ENCODE results near the gene FSCB. TPM values are rescaled to one million over a fixed set of nuclear protein-coding genes. Genes with fewer than 3 reads are reported as not detected.

Gene FSCB, protein sequence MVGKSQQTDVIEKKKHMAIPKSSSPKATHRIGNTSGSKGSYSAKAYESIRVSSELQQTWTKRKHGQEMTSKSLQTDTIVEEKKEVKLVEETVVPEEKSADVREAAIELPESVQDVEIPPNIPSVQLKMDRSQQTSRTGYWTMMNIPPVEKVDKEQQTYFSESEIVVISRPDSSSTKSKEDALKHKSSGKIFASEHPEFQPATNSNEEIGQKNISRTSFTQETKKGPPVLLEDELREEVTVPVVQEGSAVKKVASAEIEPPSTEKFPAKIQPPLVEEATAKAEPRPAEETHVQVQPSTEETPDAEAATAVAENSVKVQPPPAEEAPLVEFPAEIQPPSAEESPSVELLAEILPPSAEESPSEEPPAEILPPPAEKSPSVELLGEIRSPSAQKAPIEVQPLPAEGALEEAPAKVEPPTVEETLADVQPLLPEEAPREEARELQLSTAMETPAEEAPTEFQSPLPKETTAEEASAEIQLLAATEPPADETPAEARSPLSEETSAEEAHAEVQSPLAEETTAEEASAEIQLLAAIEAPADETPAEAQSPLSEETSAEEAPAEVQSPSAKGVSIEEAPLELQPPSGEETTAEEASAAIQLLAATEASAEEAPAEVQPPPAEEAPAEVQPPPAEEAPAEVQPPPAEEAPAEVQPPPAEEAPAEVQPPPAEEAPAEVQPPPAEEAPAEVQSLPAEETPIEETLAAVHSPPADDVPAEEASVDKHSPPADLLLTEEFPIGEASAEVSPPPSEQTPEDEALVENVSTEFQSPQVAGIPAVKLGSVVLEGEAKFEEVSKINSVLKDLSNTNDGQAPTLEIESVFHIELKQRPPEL
- total RNA-seq (under 1 TPM in 1 of 5 donors, not detected in 4; 0.18 TPM), polyA plus RNA-seq (not detected)
- long read RNA-seq, donor 1 = 0 reads
- long read RNA-seq, donor 2 = 0 reads
- long read RNA-seq, donor 3 = 0 reads
- long read RNA-seq, donor 4 = 0 reads
- long read RNA-seq, donor 5 = 0 reads
- long read RNA-seq, donor 6 = 0 reads
- long read RNA-seq, donor 7 = 0 reads
- long read RNA-seq, donor 8 = 0 reads
- long read RNA-seq, donor 9 = 0 reads
- long read RNA-seq, donor 10 = 0 reads

DNA sequence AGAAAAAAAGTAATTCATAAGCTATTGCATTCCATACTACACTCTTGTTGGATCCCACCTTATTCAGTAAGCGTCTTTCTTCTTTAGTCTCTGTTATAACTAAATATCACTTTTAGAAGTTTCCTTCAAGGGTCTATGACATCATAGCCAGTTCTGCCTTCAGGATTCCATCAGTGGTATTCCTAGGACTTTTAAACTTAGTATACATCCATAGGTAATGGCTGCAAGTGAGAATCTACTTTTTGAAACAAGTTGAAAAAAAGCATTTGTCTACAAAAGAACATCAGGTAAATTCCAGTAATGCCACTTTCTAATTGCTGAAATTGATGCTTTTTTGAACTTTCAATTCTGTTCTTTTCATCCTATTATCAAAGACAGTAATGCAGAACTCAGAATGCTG is at the start of gene FSCB:
FSCB (minus strand) TSS at position 101 of the 400 bp plus-strand sequence. CDS start 296 bp downstream, outside the sequence.
- Histone ChIP-seq H3K27me3 (no peaks in the 10 kb centered on the region), H3K9me3 (peaks cover 0 to 12% (median 4%) of the 10 kb centered on the region in 4 donors), H3K4me1 (no peaks in the 10 kb centered on the region), H3K36me3 (no peaks in the 10 kb centered on the region), H3K4me3 (no peak within 1 kb of the TSS), H3K27ac (no peak within 1 kb of the TSS)
- intact Hi-C loops (cut with DNase I; ENCODE audit: low total_unique reads) = no loop called here
- WGBS, 5 donors = 90 to 97% (median 90%) methylated on average over 1 of the region's 1 CpG
- no peak for DNase-seq
- TF ChIP-seq EP300 (IDR thresholded peaks at IDR 0.05) = no peak
- no peak for TF ChIP-seq POLR2A (IDR thresholded peaks at IDR 0.05)
- TF ChIP-seq POLR2AphosphoS5 (IDR thresholded peaks at IDR 0.05) = no peak
- TF ChIP-seq, protein P1, sequence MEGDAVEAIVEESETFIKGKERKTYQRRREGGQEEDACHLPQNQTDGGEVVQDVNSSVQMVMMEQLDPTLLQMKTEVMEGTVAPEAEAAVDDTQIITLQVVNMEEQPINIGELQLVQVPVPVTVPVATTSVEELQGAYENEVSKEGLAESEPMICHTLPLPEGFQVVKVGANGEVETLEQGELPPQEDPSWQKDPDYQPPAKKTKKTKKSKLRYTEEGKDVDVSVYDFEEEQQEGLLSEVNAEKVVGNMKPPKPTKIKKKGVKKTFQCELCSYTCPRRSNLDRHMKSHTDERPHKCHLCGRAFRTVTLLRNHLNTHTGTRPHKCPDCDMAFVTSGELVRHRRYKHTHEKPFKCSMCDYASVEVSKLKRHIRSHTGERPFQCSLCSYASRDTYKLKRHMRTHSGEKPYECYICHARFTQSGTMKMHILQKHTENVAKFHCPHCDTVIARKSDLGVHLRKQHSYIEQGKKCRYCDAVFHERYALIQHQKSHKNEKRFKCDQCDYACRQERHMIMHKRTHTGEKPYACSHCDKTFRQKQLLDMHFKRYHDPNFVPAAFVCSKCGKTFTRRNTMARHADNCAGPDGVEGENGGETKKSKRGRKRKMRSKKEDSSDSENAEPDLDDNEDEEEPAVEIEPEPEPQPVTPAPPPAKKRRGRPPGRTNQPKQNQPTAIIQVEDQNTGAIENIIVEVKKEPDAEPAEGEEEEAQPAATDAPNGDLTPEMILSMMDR (IDR thresholded peaks at IDR 0.05) = no peak

DNA sequence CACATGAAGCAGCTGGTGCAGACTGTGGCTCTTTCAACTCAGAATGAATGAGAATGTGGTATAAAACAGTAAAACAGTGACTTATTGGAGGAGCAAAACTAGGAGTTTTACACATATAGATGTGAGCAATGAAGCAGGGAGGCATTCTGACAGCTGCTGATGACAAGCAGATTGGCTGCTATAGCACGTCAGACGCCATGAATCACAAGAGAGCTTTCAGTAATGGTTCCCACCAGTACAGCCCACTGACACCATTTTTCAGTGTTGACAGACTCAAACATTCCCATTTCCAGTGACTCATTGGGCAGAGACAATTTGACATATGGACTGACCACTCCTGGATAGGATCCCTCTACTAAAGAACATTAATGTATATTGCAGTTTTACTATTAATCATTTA is 24.6 kb upstream of the FSCB start:
- no peaks in the 10 kb centered on the region for H3K36me3 ChIP-seq
- no peak for DNase-seq
- H3K4me3 ChIP-seq = no peak overlapping the region
- H3K27me3 ChIP-seq = no peaks in the 10 kb centered on the region
- H3K4me1 ChIP-seq = no peaks in the 10 kb centered on the region
- no peaks in the 10 kb centered on the region for H3K9me3 ChIP-seq
- WGBS, 5 donors = 83 to 91% (median 85%) methylated on average over 2 of the region's 2 CpGs
- no peak overlapping the region for H3K27ac ChIP-seq
- intact Hi-C loops (cut with DNase I; ENCODE audit: low total_unique reads) = no loop called here
- TF ChIP-seq, protein P1 (IDR thresholded peaks at IDR 0.05) = no peak
- TF ChIP-seq EP300 (IDR thresholded peaks at IDR 0.05) = no peak
- TF ChIP-seq POLR2A (IDR thresholded peaks at IDR 0.05) = no peak
- TF ChIP-seq POLR2AphosphoS5 (IDR thresholded peaks at IDR 0.05) = no peak

DNA sequence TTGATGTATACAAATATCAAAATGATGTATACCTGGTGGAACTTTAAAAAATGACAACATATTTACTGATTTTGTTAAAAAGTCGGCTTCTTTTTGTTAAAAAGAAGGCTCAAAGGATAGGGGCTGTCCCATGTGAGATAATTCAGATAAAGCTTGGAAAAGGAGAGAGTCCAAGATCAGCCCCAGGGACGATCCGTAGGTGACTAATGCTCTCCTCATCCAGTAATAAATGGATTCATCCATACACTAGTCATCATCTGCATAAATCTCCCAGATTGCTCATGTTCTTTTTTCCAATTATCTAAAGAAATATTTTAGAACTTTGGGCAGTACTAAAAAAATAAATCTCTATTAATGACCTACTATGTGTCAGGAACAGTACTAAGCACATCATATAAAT is 23.4 kb upstream of the FSCB start:
- no peaks in the 10 kb centered on the region for H3K27me3 ChIP-seq
- 63 to 72% (median 68%) methylated on average over 3 of the region's 3 CpGs for WGBS, 5 donors
- H3K36me3 ChIP-seq = no peaks in the 10 kb centered on the region
- TF ChIP-seq POLR2AphosphoS5 (IDR thresholded peaks at IDR 0.05) (no peak), POLR2A (IDR thresholded peaks at IDR 0.05) (no peak), EP300 (IDR thresholded peaks at IDR 0.05) (no peak)
- TF ChIP-seq, protein P1 (IDR thresholded peaks at IDR 0.05) = no peak
- H3K9me3 ChIP-seq = no peaks in the 10 kb centered on the region
- no peak overlapping the region for H3K27ac ChIP-seq
- no peak for DNase-seq
- intact Hi-C loops (cut with DNase I; ENCODE audit: low total_unique reads) = no loop called here
- no peaks in the 10 kb centered on the region for H3K4me1 ChIP-seq
- H3K4me3 ChIP-seq = no peak overlapping the region

DNA sequence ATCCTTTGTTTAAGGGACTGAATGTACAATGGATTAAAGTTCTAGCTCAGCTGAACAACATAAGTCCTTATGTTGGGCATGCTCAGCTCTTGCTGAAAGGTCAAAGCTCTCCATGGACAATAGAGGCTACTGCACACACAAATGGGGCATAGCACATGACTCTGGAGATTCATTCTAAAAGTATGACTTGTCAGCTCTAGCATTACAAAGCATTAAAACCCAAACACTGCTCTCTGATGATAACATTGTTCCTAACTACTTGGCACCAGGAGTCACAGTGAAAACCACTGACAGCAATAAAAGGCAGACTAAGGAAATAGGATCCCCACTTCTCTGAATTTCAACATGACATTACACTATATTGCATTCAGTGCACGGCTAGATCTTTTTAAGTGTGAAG is 21.9 kb upstream of the FSCB start:
- no peaks in the 10 kb centered on the region for H3K27me3 ChIP-seq

More for the DNA sequence above, 21.9 kb upstream of the FSCB start:
- Histone ChIP-seq H3K4me3 (no peak overlapping the region), H3K36me3 (no peaks in the 10 kb centered on the region), H3K9me3 (no peaks in the 10 kb centered on the region), H3K4me1 (no peaks in the 10 kb centered on the region), H3K27ac (no peak overlapping the region)
- intact Hi-C loops (cut with DNase I; ENCODE audit: low total_unique reads) = no loop called here
- no peak for TF ChIP-seq EP300 (IDR thresholded peaks at IDR 0.05)
- TF ChIP-seq POLR2A (IDR thresholded peaks at IDR 0.05) = no peak
- TF ChIP-seq POLR2AphosphoS5 (IDR thresholded peaks at IDR 0.05) = no peak
- TF ChIP-seq, protein P1 (IDR thresholded peaks at IDR 0.05) = no peak
- no peak for DNase-seq
- 30 to 60% (median 48%) methylated on average over 1 of the region's 1 CpG for WGBS, 5 donors
